DND-41 (cell line): ENCODE measurements around the gene KRT73.

ENCODE experiments used
- CTCF ChIP-seq: IDR thresholded peaks from 2 replicates; pipeline ENCODE4 v1.5.1; 2012; ENCODE audit warnings: borderline replicate concordance, low read length, moderate library complexity, mild to moderate bottlenecking; ENCODE audit not compliant: poor library complexity, severe bottlenecking; ENCODE audit errors: extremely low read depth
- EZH2 ChIP-seq: IDR thresholded peaks from 3 replicates; pipeline ENCODE4 v1.6.1; 2012; ENCODE audit warnings: borderline replicate concordance, low read depth, mild to moderate bottlenecking, moderate library complexity, low read length, inconsistent platforms; ENCODE audit not compliant: severe bottlenecking

GRCh38 chr12:52666471-52666870 is 48.1 kb upstream of the KRT73 start:
- TF ChIP-seq CTCF (no peak), EZH2 (no peak)
